H9 (cell line): ENCODE results near the gene CIPC. TPM values are rescaled to one million over a fixed set of nuclear protein-coding genes. Genes with fewer than 3 reads are reported as not detected.

Source experiments
- DNase-seq: peaks from one replicate; pipeline ENCODE4 v3.0.0-alpha.2; 2017
- H2AFZ ChIP-seq: one replicate; pipeline ENCODE4 v1.6.1; 2013; ENCODE audit warnings: mild to moderate bottlenecking, low read length, control low read depth, moderate library complexity
- H2AK5ac ChIP-seq: 2 replicates; pipeline ENCODE4 v1.6.1; 2013; ENCODE audit warnings: low read length, control low read depth, mixed read lengths; ENCODE audit not compliant: insufficient read length
- H2BK120ac ChIP-seq: one replicate; pipeline ENCODE4 v1.6.1; 2013; ENCODE audit warnings: low read depth, mild to moderate bottlenecking, low read length, control low read depth, inconsistent platforms; ENCODE audit not compliant: poor library complexity, severe bottlenecking
- H2BK12ac ChIP-seq: 2 replicates; pipeline ENCODE4 v1.6.1; 2013; ENCODE audit warnings: low read length, control low read depth, mixed read lengths, low read depth; ENCODE audit not compliant: insufficient read length
- H2BK15ac ChIP-seq: 2 replicates; pipeline ENCODE4 v1.6.1; 2013; ENCODE audit warnings: low read depth, low read length, control low read depth
- H2BK20ac ChIP-seq: one replicate; pipeline ENCODE4 v1.6.1; 2013; ENCODE audit warnings: low read depth, mild to moderate bottlenecking, low read length, control low read depth, inconsistent platforms; ENCODE audit not compliant: poor library complexity, severe bottlenecking
- H2BK5ac ChIP-seq: 2 replicates; pipeline ENCODE4 v1.6.1; 2013; ENCODE audit warnings: low read length, control low read depth, mixed read lengths; ENCODE audit not compliant: insufficient read length
- H3K14ac ChIP-seq: 2 replicates; pipeline ENCODE4 v1.6.1; 2013; ENCODE audit warnings: low read length, control low read depth; ENCODE audit not compliant: insufficient read depth
- H3K18ac ChIP-seq: 2 replicates; pipeline ENCODE4 v1.6.1; 2013; ENCODE audit warnings: low read depth, mild to moderate bottlenecking, mixed read lengths, low read length, control low read depth; ENCODE audit not compliant: insufficient read length
- H3K23ac ChIP-seq: 2 replicates; pipeline ENCODE4 v1.6.1; 2013; ENCODE audit warnings: low read length, control low read depth, mixed read lengths, low read depth; ENCODE audit not compliant: insufficient read length
- H3K23me2 ChIP-seq: 2 replicates; pipeline ENCODE4 v1.6.1; 2013; ENCODE audit warnings: low read depth, mild to moderate bottlenecking, mixed read lengths, low read length, control low read depth; ENCODE audit not compliant: insufficient read length, poor library complexity, severe bottlenecking
- H3K27ac ChIP-seq: 2 replicates; pipeline ENCODE4 v1.5.1; 2013; ENCODE audit warnings: low read length, control low read depth, mixed read lengths, low read depth; ENCODE audit not compliant: insufficient read length
- H3K27me3 ChIP-seq: 2 replicates; pipeline ENCODE4 v1.6.1; 2013; ENCODE audit warnings: low read length, control low read depth, inconsistent platforms; ENCODE audit not compliant: insufficient read depth
- H3K4ac ChIP-seq: 2 replicates; pipeline ENCODE4 v1.6.1; 2013; ENCODE audit warnings: low read depth, mild to moderate bottlenecking, control low read depth, inconsistent platforms, low read length, moderate library complexity
- H3K4me1 ChIP-seq: 2 replicates; pipeline ENCODE4 v1.6.1; 2013; ENCODE audit warnings: low read length, control low read depth, inconsistent platforms; ENCODE audit not compliant: insufficient read depth
- H3K4me2 ChIP-seq: 2 replicates; pipeline ENCODE4 v1.6.1; 2013; ENCODE audit warnings: low read length, control low read depth, mixed read lengths; ENCODE audit not compliant: insufficient read length, insufficient read depth
- H3K56ac ChIP-seq: 2 replicates; pipeline ENCODE4 v1.6.1; 2013; ENCODE audit warnings: low read depth, mild to moderate bottlenecking, mixed read lengths, low read length, control low read depth; ENCODE audit not compliant: insufficient read length
- H3K79me1 ChIP-seq: 2 replicates; pipeline ENCODE4 v1.6.1; 2013; ENCODE audit warnings: low read depth, mild to moderate bottlenecking, moderate library complexity, low read length, control low read depth, inconsistent platforms; ENCODE audit not compliant: insufficient read depth, poor library complexity, severe bottlenecking
- H3K79me2 ChIP-seq: 2 replicates; pipeline ENCODE4 v1.6.1; 2013; ENCODE audit warnings: low read length, control low read depth, inconsistent platforms; ENCODE audit not compliant: insufficient read depth
- H3K9ac ChIP-seq: 2 replicates; pipeline ENCODE4 v1.6.1; 2013; ENCODE audit warnings: low read length, control low read depth, mixed read lengths; ENCODE audit not compliant: insufficient read length; ENCODE audit errors: extremely low read depth
- H3K9me3 ChIP-seq: one replicate; pipeline ENCODE4 v1.6.1; 2013; ENCODE audit warnings: low read depth, low read length, inconsistent platforms; ENCODE audit not compliant: control insufficient read depth
- H3T11ph ChIP-seq: one replicate; pipeline ENCODE4 v1.6.1; 2013; ENCODE audit warnings: mild to moderate bottlenecking, low read length, control low read depth, inconsistent platforms
- H4K20me1 ChIP-seq: one replicate; pipeline ENCODE4 v1.6.1; 2013; ENCODE audit not compliant: control insufficient read depth, insufficient read length, insufficient read depth
- H4K5ac ChIP-seq: 2 replicates; pipeline ENCODE4 v1.6.1; 2013; ENCODE audit warnings: low read depth, mild to moderate bottlenecking, mixed read lengths, low read length, control low read depth; ENCODE audit not compliant: insufficient read length
- H4K8ac ChIP-seq: replicated peaks from 2 replicates; pipeline ENCODE4 v1.6.1; 2013; ENCODE audit warnings: low read length, control low read depth, mixed read lengths, low read depth; ENCODE audit not compliant: insufficient read length
- H4K91ac ChIP-seq: 2 replicates; pipeline ENCODE4 v1.6.1; 2013; ENCODE audit warnings: low read depth, mild to moderate bottlenecking, moderate library complexity, mixed read lengths, low read length, control low read depth; ENCODE audit not compliant: insufficient read length
- H3K27ac Mint-ChIP-seq, 3 experiments: 2 replicates in 2 of 3; 3 replicates in 1 of 3; pipeline ENCODE4 v1.8.0; 2020 to 2021; ENCODE audit warnings: mixed read lengths in 3 of 3, mild to moderate bottlenecking in 1 of 3, moderate library complexity in 1 of 3
- H3K27me3 Mint-ChIP-seq: 2 replicates; pipeline ENCODE4 v1.8.0; 2021; ENCODE audit warnings: low read depth, mild to moderate bottlenecking, moderate library complexity, mixed read lengths
- H3K36me3 Mint-ChIP-seq, 3 experiments: 2 replicates in 2 of 3; 3 replicates in 1 of 3; pipeline ENCODE4 v1.8.0; 2020 to 2021; ENCODE audit warnings: low read depth in 3 of 3, mixed read lengths in 3 of 3; ENCODE audit not compliant: insufficient read depth in 1 of 3
- H3K4me1 Mint-ChIP-seq, 2 experiments: 2 replicates each; pipeline ENCODE4 v1.8.0; 2020; ENCODE audit warnings: mixed read lengths in 2 of 2
- H3K4me3 Mint-ChIP-seq, 2 experiments: 2 replicates in 1 of 2; 3 replicates in 1 of 2; pipeline ENCODE4 v1.8.0; 2020 to 2021; ENCODE audit warnings: mild to moderate bottlenecking in 2 of 2, mixed read lengths in 2 of 2, moderate library complexity in 1 of 2
- H3K9me3 Mint-ChIP-seq, 2 experiments: 2 replicates in 1 of 2; 3 replicates in 1 of 2; pipeline ENCODE4 v1.8.0; 2020; ENCODE audit warnings: mild to moderate bottlenecking in 2 of 2, mixed read lengths in 2 of 2, moderate library complexity in 1 of 2
- WGBS: extraction: QIAGEN DNeasy Blood & Tissue Kit; methylation state at CpG from one replicate; pipeline ENCODE4 v1.1.7; 2013; ENCODE audit warnings: missing lambda C conversion rate, low lambda C conversion rate, mixed read lengths; ENCODE audit not compliant: insufficient read length; ENCODE audit errors: extremely low coverage; 5-methylcytosine and 5-hydroxymethylcytosine counted together
- total RNA-seq: library from RNA; stranded (reverse); gene quantifications from 2 replicates; pipeline ENCODE4 v1.2.1, GENCODE V29; 2021
- TF ChIP-seq, protein P1 (sequence below): fragments of 200-600 bp; sonication (generic); conservative IDR thresholded peaks from 3 replicates; pipeline ENCODE4 v1.8.0; 2021; ENCODE audit warnings: antibody characterized with exemption, mild to moderate bottlenecking

The CIPC gene
- total RNA-seq, 1 experiment from 2014 or later = 23.4 TPM

GRCh38 chr14:77084985-77085384, 13.1 kb upstream of the CIPC start:
- Histone ChIP-seq H2BK5ac (no peak overlapping the region), H3K4ac (peak overlapping the region; percentile 94), H2AK5ac (no peak overlapping the region), H2BK12ac (peak overlapping the region; percentile 98), H3K4me1 (peaks cover 10% of the 10 kb centered on the region; the same call in 1 of the 2 replicates), H4K91ac (peak overlapping the region; percentile 95), H3K14ac (peak overlapping the region; percentile 77), H3K79me2 (no peaks in the 10 kb centered on the region), H3K23me2 (no peaks in the 10 kb centered on the region), H3K9me3 (no peaks in the 10 kb centered on the region), H3K27ac (no peak overlapping the region), H3K56ac (no peak overlapping the region), H3K18ac (peak overlapping the region; percentile 93), H2AFZ (no peak overlapping the region), H2BK15ac (no peak overlapping the region), H2BK20ac (peak overlapping the region; percentile 97), H4K20me1 (no peaks in the 10 kb centered on the region), H2BK120ac (no peak overlapping the region), H3K23ac (no peak overlapping the region), H3K9ac (no peak overlapping the region), H4K5ac (peak overlapping the region; percentile 88), H4K8ac (no peak overlapping the region), H3K27me3 (no peaks in the 10 kb centered on the region), H3K79me1 (no peaks in the 10 kb centered on the region), H3K4me2 (no peak overlapping the region), H3T11ph (peak overlapping the region; percentile 30)
- Mint-ChIP-seq H3K27me3 (no peaks in the 10 kb centered on the region), H3K36me3 (peaks cover 0 to 3% (median 0%) of the 10 kb centered on the region in 3 experiments; a peak in 2 of 7 replicates), H3K4me1 (peaks cover 46 to 51% of the 10 kb centered on the region in 2 experiments), H3K9me3 (peaks cover 3 to 4% of the 10 kb centered on the region in 2 experiments; a peak in 3 of 5 replicates), H3K27ac (peak overlapping the region; percentile 4 to 87 (median 49); a peak in 6 of 7 replicates), H3K4me3 (no peak overlapping the region)
- DNase-seq = no peak
- TF ChIP-seq, protein P1, sequence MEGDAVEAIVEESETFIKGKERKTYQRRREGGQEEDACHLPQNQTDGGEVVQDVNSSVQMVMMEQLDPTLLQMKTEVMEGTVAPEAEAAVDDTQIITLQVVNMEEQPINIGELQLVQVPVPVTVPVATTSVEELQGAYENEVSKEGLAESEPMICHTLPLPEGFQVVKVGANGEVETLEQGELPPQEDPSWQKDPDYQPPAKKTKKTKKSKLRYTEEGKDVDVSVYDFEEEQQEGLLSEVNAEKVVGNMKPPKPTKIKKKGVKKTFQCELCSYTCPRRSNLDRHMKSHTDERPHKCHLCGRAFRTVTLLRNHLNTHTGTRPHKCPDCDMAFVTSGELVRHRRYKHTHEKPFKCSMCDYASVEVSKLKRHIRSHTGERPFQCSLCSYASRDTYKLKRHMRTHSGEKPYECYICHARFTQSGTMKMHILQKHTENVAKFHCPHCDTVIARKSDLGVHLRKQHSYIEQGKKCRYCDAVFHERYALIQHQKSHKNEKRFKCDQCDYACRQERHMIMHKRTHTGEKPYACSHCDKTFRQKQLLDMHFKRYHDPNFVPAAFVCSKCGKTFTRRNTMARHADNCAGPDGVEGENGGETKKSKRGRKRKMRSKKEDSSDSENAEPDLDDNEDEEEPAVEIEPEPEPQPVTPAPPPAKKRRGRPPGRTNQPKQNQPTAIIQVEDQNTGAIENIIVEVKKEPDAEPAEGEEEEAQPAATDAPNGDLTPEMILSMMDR = no peak
- WGBS = no CpG with 5 or more reads among the region's 5 CpGs
